HG03520 (cell line): Measurements from ENCODE around the gene SSH2.
"Not testable (repeated sequence)": the region's sequence is repeated elsewhere in the genome, so short reads cannot be mapped to it uniquely, and the experiment has no call there.

Source experiments
- ATAC-seq: cut with Tn5 transposase; IDR thresholded peaks from one replicate; pipeline ENCODE4 v1.9.1; 2021; ENCODE audit warnings: mild to moderate bottlenecking, moderate library complexity; ENCODE audit not compliant: unreplicated experiment

SSH2 gene

DNA sequence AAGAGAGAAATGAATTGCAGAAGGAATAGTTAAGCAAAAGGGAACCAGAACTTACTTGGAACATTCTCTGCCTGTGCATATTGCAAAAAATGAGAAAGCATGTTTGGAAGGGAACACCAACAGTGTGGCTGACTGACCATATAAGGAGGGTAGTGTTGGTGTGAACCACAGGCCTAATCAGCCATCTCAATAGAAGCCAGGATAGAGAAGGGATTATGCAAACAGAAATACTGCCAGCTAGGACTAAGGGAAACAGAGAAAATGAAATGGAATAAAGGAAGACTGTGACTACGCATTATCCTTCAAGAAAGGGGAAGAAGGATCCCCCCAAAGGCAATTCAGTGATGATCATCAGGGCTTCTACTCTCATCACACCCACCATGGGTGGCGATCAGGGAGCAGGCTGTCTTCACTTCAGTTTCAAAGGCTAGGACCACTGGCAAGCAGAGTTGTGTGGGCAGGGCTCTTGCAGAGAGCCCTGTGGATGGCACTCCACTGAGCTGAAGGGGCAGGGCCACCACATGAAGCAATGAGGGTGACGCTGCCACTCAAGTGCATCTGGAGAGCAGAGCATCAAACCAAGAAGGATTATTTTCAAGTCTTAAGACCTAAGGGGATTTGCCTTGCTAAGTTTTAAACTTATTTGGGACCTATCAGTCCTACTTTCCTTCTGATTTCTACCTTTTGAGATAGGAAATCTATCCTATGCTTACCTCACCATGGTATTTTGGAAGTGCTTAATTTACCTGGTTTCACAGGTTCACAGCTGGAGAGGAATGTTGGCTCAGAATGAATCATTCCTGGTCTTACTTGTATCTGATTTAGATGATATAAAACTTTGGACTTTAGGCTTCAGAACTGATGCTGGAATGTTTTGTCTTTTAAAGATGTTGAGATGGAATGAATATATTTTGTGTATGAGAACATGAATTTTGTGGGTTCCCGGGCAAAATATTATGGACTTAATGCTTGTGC is 140.5 kb downstream of the SSH2 start:
- ATAC-seq: no peak

DNA sequence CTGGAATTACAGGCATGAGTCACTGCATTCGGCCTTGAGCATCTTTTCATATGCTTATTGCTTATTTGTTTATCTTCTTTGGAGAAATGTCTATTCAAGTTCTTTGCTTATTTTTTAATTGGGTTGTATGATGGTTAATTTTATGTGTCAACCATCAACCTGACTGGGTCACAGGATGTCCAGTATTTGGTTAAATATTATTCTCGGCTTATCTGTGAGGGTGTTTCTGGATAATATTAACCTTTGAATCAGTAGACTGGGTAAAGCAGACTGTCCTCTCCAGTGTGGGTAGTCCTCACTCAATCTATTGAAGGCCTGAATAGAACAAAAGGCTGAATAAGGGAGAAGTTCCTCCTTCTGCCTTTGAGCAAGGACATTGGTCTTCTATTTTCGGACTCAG is 142.0 kb downstream of the SSH2 start:
- no peak for ATAC-seq

DNA sequence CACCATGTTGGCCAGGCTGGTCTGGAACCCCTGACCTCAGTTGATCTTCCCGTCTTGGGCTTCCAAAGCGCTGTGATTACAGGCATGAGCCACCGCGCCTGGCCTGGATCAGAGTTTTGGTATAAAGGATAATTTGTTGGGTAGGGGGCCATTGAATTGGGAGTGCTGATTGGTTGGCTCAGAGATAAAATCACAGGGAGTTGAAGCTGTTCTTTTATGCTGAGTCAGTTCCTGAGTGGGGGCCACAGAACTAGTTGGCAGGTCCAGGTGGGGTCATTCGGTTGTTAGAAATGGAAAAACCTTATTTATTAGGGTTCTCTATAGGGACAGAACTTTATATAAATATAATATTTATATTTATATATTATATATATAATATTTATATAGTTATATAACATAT is 147.1 kb downstream of the SSH2 start:
- ATAC-seq: no peak

DNA sequence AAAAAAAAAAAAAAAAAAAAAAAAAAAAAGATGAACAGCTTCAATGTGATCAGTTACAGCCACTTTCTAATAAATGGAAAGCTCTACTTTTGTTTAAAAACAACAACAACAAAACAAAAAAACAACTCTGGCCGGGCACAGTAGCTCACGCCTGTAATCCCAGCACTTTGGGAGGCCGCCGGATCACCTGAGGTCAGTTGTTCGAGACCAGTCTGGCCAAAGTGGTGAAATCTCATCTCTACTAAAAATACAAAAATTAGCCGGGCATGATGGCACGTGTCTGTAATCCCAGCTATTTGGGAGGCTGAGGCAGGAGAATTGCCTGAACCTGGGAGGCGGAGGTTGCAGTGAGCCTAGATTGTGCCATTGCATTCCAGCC is 150.2 kb downstream of the SSH2 start:
- ATAC-seq: not testable (repeated sequence)

DNA sequence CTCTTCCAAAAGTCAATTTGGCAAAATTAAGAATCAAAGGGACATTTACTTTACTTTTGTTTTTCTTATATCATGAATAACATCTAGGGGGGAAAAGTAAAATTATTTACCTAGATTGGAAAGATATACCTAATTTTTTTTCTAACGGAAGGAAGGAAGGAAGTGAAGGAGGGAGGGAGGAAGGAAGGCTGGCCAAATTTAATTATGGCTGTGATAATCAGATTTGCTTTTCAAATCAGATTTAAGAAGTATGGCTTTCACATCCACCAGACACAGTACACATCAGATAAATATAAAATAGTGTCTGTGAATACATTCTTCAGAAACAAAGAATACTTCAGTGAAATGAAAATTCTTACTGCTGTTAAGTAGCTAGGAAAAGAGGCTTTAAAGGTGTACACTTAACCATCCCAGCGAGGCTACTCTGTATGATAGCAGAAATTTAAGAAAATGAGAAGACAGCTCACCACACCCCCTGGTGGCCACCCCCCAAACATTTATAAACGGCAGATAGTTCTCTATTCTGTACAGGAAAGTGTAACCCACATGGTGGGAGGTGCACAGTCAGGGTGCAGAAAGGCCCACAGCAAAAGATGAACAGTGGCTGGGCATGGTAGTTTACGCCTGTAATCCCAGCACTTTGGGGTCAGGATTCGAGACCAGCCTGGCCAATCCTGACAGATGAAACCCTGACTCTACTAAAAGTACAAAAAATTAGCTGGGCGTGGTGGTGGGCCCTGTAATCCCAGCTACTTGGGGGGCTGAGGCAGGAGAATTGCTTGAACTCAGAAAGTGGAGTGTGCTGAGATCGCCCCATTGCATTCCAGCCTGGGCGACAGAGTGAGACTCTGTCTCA is 150.8 kb downstream of the SSH2 start:
- peak; percentile 44 for ATAC-seq

DNA sequence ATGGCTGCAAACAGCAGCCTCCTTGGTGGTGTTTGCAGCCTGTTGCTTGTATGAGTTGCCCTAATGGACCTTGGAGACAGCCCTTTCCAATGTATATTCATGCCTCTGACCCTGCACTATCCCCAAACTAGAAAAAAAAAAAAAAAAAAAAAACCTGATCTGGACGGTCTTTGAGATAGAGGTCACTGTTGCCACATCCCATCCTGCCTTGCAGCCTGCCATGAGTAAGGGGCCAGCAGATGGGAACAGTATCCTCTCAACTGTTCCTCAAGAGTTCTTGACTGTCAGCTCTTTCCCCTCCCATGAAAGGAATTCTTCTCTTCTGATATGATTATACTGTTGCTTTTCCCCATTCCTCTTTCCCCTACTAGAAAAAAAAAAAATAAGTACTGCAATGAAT is 152.4 kb downstream of the SSH2 start:
- no peak for ATAC-seq

DNA sequence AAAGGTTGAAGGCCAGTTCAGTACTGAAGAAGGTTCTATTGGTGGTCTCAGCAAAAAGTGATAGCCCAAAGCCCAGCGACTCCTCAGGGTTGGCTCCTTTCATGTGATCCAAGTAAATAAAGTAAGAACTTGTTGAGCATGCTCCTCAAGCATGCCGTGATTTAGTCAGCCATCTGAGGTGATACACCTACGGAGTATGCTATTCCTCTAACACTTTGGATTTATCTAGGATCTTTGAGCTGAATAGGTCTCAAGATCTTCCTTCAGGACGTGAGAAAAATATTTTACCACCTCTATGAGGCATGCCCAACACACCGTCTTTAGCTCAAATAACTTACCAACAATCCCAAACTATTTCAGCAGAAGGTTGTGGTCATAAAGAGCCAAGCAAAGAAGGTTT is 154.0 kb downstream of the SSH2 start:
- ATAC-seq: no peak

DNA sequence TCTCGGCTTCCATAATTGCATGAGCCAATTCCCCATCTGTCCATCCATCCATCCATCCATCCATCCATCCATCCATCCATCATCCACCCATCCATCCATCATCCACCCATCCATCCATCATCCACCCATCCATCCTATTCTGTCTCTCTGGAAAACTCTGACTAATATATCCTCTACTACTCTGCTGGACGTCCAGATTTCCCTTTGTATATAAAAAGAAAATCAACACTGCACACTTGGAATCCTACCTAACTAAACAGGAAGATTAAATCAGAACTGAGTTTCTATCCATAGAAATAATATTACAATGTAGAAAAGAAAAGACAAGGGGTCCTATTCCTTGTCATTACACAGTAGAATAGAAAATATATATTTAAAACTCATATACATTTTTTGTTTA is 157.0 kb downstream of the SSH2 start:
- ATAC-seq: no peak

DNA sequence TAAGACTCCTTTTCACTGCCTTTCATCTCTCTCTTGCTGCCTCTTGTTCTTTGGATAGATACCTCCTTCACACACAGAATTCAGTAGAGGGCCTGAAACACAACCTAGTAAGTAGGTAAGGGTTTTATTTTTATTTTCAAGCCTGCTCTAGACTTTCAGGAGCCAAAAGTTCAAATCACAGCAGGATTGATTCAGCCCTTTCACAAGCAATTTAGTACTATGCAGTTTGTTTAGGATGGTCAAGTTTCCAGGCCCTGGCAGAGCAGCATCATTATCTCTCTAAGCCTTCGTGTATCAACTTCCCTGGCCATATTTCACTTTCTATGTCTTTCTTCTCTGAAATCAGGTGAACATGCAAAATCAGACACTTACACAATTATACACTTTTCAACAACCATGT is 158.5 kb downstream of the SSH2 start:
- ATAC-seq: no peak

DNA sequence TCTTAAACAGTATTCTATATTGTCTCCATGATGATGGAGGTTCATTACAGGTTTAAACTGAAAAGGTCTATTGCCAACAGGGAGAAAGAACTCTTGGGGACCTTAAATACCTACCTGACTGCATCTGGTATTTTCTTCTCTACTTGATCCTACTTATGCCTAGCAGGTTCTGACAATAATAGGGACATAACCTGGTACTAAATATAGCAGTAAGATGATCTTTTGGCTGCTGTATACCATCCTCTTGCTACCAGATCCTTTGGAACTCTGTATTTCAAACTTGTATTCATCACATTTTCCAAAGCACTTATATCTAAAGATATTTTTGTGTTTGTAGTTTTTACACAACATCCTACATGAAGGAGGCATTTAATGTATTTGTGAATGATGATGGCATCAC is 160.8 kb downstream of the SSH2 start:
- no peak for ATAC-seq

DNA sequence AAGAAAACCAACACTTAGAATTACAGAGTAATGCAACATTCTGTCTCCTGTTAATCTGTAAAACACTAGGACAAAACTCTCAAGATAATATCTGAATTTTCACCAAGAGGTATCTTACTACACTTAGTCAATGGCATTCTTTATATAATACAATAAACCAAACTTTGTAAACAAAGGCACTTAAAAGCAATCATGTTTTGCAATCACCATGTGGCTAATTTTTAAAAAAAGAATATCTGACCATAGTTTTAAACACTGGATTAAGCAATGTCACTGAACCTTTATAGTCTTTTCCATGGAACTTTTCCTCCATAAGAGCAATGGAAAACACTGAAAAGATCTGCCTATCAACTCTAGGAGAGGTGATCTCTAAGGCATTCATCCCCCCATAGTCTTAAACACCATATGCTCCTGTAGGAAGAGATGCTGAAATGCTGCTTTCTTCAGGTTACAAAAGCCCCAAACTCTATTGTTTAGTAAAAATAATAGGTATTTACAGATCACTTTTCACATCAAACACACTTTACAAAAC is 163.2 kb downstream of the SSH2 start:
- ATAC-seq: no peak

DNA sequence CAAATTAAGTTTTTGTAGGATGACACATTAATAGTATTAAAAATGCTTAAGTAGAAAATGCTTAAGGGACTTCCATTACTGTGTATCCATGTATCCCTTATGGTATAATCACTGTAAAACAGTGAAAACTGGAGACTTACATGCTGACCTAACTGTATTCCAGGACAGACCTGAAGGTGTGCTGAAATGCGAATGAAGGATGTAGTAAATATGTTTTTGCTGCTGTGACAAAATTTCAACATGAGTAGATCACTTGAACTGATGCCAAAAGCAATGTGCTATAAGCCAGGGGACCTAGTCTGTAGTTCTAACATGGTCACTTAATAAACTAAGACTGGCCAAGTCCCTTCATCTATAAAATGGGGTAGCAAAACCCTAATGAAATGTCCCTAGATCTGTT is 165.3 kb downstream of the SSH2 start:
- ATAC-seq: no peak

DNA sequence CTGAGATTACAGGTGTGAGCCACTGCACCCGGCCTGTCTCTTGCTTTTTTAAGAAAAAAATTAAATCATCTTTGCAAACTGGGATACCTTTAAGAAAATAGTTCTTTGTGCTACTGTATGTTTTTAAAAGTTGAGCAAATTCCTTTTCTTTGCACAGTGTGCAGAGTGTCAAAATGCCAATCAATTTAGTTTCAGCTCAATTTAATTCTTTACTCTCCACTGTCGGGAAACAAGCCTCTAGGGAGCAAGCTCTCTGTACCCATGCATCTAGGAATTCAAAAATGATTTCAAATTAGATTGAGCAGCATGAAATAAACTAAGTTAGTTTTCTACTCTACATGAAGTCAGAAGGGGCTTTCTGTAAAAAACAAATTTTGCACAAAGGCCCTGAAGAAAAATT is 165.8 kb downstream of the SSH2 start:
- no peak for ATAC-seq

DNA sequence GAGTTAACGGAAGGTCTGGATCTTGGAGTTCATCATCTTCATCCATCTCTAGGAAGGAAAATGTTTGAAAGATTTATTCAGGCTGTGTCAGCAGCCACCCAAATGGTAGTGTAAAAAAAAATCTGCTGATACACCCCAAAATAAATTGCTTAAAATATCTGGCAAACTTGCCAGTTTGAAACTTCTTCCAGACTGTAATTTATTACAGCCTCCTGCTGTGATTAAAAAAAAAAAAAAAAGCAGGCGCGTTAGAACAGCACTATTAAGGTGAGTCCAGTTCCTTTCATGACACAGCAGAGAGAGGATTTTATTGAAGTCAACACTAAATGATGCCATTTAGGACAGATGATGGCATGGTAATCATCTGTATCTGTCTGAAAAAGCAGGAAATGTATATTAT is 166.8 kb downstream of the SSH2 start:
- no peak for ATAC-seq

DNA sequence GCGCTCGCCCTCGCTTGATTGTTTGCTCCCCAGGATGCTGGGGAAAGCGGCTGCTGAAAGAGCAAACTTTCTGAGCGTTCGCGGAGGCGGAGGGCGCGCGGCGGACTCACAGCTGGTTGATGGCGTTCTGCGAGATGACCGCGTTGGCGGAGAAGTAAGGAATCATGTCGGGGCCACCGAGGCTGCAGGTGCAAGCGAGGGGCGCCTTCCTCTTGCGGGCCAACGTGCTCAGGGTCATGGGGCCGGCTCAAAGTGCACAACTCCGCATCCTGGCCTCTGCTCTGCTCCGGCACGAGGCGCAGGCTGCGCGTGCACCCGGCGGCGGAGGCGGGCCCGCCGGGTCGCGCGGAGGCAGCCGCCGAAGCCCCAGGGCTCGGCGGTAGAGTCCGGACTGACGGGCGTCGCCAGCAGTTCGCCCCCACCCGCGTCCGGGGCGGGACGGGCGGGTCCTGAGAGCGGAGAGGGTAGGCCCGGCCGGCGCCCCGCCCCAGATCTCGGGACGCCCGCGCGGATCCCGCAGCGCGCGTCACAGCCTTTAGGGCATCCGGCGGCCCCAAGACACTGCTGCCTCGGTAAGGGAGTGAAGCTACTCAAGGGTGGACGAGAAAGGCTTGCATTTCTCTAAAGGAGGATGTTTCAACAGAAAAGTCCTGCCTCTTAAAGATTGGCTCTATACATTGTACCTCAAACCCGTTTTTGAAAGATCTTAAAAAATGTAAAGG is 168.8 kb downstream of the SSH2 start:
- ATAC-seq: peak; percentile 78

DNA sequence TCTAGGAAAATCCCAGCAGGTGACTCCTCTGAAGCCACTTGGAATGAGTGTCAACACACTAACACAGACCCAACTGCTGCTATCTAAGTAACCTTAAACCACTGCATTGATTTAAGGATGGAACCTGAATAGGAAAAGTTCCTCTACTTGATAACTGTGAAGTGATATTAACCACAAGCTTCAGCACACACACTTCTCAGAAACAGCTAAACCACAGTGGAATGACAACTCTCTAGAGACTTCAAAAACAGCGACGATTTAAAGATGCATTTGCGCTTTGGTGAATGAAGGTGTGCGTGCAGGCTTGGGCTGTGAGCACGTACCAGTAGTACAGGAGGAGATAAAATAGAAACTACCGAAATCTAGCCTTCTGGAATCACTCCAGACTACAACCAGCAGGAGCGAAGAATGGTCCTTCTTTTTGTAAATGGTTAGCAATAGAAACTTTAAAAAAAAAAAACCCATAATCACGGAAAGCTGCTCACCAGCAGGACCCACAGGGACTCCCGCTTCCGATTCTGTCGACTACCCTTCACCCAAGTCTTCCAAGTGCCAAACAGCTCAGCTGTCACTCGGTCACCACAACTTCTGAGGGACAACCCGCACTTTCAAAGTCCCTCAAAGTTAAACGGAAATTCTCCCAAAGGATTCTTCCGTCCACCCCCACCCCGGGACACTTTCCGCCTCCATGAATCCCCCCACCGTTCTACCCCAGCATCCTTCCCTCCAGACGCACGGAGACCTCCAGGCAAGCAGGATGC is 169.6 kb downstream of the SSH2 start:
- peak; percentile 35 for ATAC-seq

DNA sequence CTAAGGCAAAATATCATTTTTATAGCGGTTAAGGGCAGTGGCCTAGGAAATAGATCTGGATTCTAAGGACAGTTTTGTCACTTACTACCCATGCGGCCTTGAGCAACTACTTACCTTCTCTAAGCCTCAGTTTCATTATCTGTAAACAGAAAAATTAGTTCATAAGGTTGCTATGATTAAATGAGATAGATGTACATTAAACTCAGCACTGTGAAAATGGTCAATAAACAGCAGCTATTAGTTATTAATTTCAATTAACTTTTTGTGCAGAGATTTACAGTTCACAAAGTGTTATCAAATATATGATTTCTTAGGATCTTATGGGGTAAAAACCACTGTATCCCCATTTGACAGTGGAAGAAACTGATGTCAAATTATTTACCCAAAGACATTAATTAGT is 171.8 kb downstream of the SSH2 start:
- no peak for ATAC-seq

DNA sequence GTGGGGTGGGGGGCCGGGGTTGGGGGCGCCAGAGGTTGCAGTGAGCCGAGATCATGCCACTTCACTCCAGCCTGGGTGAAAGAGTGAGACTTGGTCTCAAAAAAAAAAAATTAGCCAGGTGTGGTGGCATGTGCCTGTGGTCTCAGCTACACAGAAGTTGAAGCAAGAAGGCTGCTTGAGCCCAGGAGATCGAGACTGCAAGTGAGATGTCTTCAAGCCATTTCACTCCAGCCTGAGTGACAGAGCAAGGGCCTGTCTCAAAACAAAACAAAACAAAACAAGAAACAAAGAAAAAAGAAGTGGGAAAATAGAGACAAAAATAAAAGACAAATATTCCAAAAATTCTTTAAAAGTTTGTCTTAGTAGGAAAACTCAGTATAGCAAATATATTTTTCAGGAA is 172.2 kb downstream of the SSH2 start:
- no peak for ATAC-seq

DNA sequence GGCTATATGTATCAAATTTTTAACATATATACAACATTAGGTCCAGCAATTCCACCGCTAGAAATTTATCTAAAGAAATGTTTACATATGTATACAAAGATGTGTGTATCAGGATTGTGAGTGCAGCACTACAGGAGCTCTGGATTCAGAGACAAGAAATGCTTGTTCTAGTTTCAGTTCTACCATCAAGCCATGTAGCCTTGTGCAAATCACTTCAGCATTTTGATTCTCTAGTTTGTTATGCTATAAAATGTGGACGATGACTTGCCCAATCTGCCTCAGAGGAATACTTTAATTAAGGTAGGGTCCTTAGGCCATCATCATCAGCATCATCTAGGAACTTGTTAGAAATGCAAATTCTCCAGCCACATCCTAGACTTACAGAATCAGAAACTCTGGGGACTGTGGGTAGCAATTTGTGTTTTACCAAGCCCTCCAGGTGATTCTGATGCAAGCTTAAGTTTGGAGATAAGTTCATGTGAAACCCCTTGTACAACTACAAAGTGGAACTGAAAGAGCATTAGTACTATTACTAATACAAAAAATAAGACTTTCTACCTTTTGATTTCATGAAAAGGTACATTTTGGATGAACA is 176.1 kb downstream of the SSH2 start:
- ATAC-seq: no peak
